NCI-H446 (cell line): ENCODE data around the gene DDX23.

Experiments
- DNase-seq, 2 experiments: peaks; one replicate each; lab custom pipeline; 2025; lab: John Stamatoyannopoulos, UW

DDX23 gene

GRCh38 chr12:48795550-48796455 is 56.2 kb downstream of the DDX23 start:
- DNase-seq = peak; percentile 54 to 79

GRCh38 chr12:48794870-48795269 is 57.1 kb downstream of the DDX23 start:
- no peak for DNase-seq

GRCh38 chr12:48793696-48794095 is 58.3 kb downstream of the DDX23 start:
- DNase-seq = no peak

- no peak for DNase-seq
Observed at GRCh38 chr12:48789858-48790326, 62.1 kb downstream of the DDX23 start.

GRCh38 chr12:48788854-48789775 is 62.8 kb downstream of the DDX23 start, which contains the start of gene ADCY6:
ADCY6 (minus strand) TSS chr12:48789089; CDS start chr12:48783434, 5,655 bp downstream.
- DNase-seq = peak in 1 of 2 experiments; percentile 30

- no peak for DNase-seq
Observed at GRCh38 chr12:48788524-48788853, 63.5 kb downstream of the DDX23 start.

- peak in 1 of 2 experiments; percentile 11 for DNase-seq
Observed at GRCh38 chr12:48787791-48788523, 64.0 kb downstream of the DDX23 start.

- no peak for DNase-seq
Observed at GRCh38 chr12:48786591-48787544, 65.1 kb downstream of the DDX23 start.

- no peak for DNase-seq
Observed at GRCh38 chr12:48783432-48783831, 68.5 kb downstream of the DDX23 start.

- DNase-seq = no peak
Observed at GRCh38 chr12:48782457-48783395, 69.2 kb downstream of the DDX23 start.

GRCh38 chr12:48781750-48782456 is 70.1 kb downstream of the DDX23 start:
- DNase-seq = no peak

GRCh38 chr12:48780381-48781025 is 71.5 kb downstream of the DDX23 start:
- no peak for DNase-seq

GRCh38 chr12:48779869-48780268 is 72.1 kb downstream of the DDX23 start:
- no peak for DNase-seq
